ENCODE results near the gene CPPED1.
"Not testable (repeated sequence)": the region's sequence is repeated elsewhere in the genome, so short reads cannot be mapped to it uniquely, and the experiment has no call there.

CPPED1 gene

DNA sequence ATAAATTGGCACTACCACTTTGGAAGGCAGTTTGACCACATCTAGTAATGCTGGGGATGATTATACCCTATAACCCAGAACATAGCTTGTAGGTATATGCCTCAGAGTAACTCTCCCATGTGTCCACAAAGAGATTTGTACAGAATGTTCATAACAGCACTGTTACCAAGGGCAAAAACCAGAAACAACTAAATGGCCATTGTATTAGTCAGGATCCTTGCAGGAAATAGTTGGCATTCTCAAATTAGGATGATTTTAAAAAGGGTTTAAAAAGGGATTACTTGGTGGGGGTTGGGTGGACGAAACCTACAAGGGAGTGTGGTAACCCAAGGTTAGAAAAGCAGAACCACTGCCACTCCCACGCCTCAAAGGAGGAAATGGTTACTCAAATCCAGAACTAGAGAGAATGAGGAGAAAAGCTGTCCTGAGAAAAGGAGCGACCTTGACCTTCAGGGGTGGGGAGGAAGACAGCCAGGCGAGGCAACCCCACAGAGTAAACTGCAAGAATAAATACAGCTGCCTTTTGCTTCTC is 2.1 kb downstream of the CPPED1 start:
- no peak for DNase-seq

DNA sequence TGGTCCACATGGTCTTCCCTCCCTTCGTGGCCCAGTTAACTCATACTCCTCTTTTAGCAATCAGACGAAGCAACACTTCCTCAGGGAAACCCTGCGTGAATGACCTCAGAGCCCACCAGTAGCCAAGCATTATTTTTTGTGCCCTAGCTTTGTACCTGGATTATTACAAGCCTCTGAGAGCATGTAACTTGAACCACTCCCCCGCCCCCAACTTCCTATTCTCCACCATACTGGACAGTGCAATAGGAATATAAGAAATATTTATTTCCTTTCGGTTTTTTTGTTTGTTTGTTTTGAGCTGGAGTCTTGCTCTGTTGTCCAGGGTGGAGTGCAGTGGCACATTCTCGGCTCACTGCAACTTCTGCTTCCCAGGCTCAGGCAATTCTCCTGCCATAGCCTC is 2.9 kb downstream of the CPPED1 start:
- DNase-seq, result no peak

- DNase-seq, result not testable (repeated sequence)
These were observed 3.7 kb downstream of the CPPED1 start for GRCh38 chr16:12799996-12800395.

GRCh38 chr16:12798846-12799245 is 4.8 kb downstream of the CPPED1 start:
- DNase-seq, result no peak

DNA sequence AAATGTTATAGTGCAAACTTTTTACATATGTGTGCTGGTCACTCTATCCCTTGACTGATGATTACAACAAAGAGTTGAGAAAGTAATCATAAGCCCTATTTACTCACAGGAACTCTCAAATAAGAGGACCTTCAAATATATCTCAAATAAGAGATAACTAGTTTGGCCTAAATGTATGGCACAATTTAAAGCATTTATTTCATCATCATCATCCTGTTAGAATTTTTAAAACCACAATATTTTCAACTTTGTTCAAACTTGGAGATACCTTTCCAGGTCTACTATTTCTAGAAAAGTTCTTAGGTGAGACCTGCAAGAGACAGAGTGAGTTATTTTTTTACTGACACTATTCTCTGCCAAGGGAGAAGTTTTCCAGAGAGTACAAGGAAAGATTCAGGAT is 5.5 kb downstream of the CPPED1 start:
- no peak for DNase-seq

- DNase-seq, result no peak
These were observed 7.2 kb downstream of the CPPED1 start for GRCh38 chr16:12796498-12796897.

DNA sequence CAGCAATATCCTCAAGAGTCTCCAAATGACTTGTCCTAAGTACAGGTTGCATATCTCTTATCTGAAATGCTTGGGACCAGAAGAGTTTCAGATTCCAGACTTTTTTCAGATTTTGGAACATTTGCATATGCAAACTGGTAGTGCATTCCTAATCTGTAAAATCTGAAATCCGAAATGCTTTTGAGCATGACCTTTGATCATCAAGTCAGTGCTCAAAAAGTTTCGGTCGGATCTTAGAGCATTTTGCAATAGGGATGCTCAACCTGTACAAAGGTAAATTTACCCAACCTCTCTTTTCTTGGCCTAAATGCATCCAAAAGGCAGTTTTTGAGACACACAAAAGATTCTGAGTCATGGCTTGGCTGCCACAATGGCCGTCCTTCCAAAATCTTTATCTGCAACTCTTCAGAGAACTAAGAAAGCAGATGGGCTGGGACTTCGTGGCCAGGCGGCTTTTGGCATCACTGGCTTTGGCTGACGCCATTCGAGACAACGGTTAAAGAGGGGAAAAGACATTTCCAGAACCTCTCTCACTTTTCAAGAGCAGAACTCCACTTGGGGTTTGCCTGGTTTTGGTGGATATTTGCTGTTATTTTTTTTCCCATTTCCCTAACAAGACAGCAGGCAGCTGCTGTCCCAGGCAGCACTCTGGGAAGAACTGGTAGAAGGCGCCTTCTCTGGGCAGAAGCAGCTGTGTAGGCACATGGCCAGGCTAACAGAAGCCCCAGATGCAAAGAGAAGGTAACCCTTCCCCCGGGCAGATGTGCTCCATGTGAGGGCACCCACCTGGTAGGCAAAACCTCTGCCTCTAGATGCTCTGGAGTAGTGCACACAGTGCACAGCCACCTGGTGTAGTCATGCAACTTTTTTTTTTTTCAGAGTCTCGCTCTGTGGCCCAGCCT is 8.9 kb downstream of the CPPED1 start:
- DNase-seq, result no peak

DNA sequence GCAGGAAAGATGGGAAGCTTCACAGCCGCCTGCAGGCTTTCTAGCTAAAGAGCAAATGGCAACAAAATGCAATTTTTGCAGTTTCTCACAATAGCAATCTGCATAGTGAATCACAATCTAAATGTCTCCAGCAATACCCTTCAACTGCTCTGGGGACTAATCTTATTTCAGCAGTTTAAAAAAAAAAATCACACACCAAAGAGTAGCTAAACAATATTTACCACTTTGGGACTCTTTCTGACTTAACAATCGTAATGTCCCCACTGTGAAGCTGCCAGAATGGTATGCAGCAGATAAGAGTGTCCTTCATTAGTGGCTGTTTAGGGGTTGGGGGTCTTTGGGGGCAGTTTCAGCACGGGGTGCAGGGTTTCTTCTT is 9.8 kb downstream of the CPPED1 start:
- no peak for DNase-seq

GRCh38 chr16:12793120-12793864 is 10.4 kb downstream of the CPPED1 start:
- no peak for DNase-seq

DNA sequence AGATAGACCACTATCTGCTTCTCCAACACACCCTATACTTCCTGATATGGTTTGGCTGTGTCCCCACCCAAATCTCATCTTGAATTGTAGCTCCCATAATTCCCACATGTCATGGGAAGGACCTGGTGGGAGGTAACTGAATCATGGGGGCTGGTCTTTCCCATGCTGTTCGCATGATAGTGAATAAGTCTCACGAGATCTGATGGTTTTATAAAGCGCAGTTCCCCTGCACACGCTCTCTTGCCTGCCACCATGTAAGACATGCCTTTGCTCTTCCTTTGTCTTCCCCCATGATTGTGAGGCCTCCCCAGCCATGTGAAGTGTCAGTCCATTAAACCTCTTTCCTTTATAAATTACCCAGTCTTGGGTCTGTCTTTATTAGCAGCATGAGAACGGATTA is 11.2 kb downstream of the CPPED1 start:
- not testable (repeated sequence) for DNase-seq

DNA sequence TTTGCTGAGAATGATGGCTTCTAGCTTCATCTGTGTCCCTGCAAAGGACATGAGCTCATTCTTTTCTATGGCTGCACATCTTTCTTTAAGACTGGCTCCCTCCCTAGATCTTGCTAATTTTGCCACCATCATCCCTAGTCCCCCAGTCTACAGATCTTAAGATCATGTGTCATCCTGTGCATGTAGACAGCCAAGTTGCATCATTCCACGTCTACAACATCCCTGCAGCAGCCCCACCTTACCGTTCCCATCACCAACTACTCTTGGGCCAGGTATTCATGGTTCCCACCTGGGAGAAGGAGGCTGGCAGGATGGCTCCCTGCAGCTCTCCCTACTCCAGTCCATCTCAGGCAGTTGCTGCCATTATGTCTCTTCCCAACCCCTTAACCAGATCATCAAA is 12.3 kb downstream of the CPPED1 start:
- DNase-seq, result no peak

DNA sequence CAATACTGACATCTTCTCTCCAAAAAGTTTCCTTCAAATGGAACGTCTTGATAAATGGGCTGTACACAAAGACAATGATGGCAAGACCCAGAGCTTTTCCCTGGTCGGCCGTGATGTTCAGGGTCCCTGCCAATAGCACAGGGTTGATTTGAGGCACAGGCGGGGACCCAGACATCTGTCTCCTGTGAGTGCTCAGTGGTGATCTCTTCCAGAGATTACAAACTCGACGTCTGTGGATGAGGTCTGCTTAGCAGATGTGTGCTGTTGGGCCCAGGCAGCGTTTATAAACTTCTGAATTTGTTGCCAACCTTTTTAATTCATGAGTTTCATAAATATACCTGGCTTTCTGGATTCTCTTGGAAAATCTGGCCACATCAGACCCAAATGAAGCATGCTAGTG is 14.9 kb downstream of the CPPED1 start:
- DNase-seq, result no peak

DNA sequence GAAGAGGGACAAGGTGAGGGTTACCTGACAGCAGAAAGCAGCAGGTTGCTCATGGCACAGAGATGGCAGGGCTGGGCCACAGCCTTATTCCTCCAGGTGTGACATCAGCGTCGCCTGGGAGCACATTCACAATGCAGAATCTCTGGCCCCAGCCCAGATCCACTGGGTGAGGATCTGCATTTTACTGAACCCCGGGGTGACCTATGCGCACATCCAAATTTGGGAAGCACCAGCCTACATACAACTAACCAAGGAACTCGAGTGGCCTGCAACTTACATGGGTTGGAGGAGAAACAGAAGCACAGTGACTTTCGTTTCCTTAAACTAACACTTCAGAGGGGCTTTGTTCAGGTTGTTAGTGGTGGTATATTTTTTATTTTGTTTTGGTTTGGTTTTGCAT is 17.6 kb downstream of the CPPED1 start:
- no peak for DNase-seq

- DNase-seq, result no peak
These were observed 19.6 kb downstream of the CPPED1 start for GRCh38 chr16:12784076-12784475.

GRCh38 chr16:12781777-12782176 is 21.9 kb downstream of the CPPED1 start:
- no peak for DNase-seq

DNA sequence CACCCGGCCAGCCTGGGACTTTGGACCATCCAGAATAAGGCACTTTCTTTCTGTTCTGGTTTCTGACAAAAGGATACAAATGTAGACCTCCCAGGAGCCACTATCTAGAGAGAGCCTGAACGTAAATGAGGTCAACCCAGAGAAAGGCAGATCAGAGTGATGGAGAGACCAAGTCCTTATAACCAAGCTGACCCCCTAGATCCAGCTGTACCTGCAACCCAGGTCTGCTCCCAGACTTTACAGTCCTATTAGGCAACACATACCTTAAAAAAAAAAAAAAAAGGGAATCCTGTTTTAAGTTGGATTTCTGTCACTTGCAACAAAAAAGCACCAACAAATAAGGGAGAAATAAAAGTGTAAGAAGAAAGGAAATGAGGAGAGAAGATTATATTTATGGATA is 23.2 kb downstream of the CPPED1 start:
- DNase-seq, result no peak

DNA sequence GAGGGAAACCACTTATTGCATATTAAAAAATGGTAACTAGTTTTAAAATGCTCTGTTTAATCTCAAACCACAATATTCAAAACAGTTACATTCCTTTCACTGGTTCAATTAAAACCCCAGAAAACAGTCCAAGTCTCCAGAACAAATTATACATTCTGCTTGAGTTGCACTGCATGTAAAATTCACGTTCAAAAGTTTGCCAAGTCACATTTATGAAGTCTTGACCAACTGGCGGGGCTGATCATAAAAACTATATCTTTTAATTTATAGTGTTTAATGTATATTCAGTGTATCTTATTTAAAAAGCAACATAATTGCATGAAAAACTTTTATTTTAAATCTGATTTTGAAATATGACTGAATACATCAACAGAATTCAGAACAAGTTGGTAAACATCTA is 25.0 kb downstream of the CPPED1 start:
- DNase-seq, result no peak

DNA sequence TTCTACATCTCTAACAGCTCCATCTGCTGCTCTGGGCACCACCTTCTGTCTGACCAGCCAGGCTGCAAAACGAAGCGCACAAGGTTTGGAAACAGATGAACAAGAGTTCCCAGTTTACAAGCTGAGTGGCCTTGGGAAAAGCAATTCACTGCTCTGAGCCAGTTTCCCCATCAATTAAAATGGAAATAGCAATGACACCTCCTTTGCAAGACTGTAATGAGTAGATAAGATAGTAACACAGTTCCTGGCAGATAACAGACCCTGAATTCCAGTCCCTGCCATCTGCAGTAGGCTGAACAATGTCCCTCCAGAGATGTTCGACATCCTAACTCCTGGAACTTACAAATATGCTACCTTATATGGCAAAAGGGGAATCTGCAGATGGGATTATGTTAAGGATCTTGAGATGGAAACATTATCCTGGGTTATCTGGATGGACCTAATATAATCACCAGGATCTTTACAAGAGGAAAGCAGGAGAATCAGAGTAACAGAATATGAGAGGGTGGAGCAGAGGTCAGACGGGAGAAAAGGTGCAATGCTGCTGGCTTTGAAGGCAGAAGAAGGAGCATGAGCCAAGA is 27.9 kb downstream of the CPPED1 start:
- no peak for DNase-seq

DNA sequence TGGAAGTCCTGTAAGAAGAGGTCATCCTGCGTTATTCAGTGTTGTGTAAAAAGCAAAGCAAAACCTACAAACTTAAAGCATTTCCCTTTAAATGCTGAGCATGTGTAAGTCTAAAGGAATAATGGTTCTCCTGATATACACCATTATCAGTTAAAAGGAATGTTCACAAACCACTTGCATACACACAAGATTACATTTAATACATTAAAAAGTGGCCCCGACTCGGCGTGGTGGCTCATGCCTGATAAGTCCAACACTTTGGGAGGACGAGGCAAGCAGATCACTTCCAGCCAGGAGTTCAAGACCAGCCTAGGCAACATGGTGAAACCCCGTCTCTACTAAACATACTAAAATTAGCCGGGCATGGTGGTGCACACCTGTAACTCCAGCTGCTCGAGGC is 30.5 kb downstream of the CPPED1 start:
- no peak for DNase-seq

DNA sequence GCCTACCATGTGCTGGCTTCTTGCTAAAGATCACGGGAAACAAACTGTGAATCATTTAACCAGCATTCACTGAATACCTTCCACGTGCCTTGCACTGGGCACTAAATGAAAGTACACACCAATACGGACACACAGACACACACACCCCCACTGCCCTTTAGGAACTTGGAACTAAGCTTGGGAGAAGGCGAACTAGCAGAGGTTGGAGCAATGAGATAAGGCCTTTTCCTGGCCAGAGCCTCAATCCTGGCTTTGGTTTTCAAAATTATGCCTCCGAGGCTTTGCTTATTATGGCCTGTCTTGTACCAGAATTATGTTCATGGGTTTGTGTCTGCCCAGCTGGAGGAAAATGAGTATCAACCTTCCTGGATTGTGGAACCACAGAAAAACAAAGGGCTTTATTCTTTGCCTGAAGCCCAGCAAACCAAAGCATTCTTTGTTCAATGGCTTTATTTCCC is 32.3 kb downstream of the CPPED1 start:
- no peak for DNase-seq

GRCh38 chr16:12769525-12769924 is 34.2 kb downstream of the CPPED1 start:
- no peak for DNase-seq

GRCh38 chr16:12767897-12768296 is 35.8 kb downstream of the CPPED1 start:
- no peak for DNase-seq

GRCh38 chr16:12766853-12767252 is 36.8 kb downstream of the CPPED1 start:
- no peak for DNase-seq

DNA sequence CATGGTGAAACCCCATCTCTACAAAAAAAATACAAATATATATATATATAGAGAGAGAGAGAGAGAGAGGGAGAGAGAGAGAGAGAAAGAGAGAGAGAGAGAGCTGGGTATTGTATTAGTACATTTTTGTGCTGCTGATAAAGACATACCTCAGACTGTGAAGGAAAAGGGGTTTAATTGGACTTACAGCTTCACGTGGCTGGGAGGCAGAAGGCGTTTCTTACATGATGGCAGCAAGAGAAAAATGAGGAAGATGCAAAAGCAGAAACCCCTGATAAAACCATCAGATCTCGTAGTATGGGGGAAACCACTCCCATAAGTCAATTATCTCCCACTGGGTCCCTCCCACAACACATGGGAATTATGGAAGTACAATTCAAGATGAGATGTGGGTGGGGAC is 37.5 kb downstream of the CPPED1 start:
- not testable (repeated sequence) for DNase-seq

Measured in stimulated activated CD4-positive, alpha-beta T cell treated with anti-CD3 and anti-CD28 coated beads, Interleukin-4, amount 100 ng/mL, for 1 hour (primary cell).